Left hindlimb (tissue), 1 donor: ENCODE measurements around the gene ZFHX3.
"Not testable (repeated sequence)": the region's sequence is repeated elsewhere in the genome, so short reads cannot be mapped to it uniquely, and the experiment has no call there.

Source experiments
- DNase-seq: peaks from one replicate; pipeline ENCODE4 v3.0.0-alpha.2; 2018

Gene ZFHX3

DNA sequence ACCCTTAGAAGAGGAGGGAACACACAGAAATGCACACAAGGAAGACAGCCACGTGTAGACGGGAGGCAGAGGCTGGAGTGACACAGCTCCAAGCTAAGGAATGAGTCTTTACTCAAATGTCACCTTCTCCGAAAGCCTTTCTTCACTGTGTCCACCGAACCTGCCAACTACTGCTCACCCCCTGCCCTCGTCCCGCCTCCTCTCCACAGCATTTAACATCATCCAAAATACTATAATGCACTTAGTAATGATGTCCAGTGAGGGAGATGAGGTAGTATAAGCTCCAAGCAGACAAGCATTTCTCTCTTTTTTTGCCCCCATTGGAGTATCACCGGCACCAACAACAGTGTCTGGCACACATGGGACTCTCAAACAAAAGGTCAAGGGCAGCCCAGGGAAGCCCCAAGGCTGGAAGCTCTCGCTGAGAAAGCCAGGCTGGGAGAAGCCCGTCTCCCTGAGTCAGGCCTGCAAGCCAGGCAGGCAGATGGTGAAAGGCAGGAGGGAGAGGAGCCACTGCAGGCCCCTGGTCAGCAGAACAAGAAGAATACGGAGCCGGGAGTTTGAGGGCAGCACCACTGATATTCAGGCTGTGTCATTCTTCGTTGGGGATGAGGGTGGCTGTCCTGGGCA lies 25.9 kb downstream of the ZFHX3 start:
- no peak for DNase-seq

DNA sequence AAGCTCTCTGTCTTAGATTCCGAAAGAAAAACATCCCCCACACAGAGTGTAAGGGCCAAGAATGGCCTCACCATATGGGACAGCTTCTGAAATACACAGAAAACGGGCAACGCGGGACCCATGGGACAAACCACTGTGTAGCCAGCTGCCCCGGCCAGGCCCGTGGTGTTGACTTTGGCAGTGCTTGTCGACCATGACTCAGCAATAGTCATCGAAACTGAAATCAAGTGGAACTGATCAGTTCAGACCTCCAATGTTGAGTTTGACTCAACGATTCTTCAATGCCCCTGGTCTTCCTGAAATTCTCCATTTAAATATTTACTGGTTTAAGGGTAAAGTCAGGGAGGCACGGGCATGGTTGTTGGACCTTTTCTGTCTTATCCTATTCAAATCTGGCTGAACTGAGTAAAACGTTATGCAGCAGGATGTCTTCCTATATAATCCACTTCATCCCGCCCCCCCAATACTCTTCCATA lies 27.5 kb downstream of the ZFHX3 start:
- DNase-seq, result peak; percentile 56

DNA sequence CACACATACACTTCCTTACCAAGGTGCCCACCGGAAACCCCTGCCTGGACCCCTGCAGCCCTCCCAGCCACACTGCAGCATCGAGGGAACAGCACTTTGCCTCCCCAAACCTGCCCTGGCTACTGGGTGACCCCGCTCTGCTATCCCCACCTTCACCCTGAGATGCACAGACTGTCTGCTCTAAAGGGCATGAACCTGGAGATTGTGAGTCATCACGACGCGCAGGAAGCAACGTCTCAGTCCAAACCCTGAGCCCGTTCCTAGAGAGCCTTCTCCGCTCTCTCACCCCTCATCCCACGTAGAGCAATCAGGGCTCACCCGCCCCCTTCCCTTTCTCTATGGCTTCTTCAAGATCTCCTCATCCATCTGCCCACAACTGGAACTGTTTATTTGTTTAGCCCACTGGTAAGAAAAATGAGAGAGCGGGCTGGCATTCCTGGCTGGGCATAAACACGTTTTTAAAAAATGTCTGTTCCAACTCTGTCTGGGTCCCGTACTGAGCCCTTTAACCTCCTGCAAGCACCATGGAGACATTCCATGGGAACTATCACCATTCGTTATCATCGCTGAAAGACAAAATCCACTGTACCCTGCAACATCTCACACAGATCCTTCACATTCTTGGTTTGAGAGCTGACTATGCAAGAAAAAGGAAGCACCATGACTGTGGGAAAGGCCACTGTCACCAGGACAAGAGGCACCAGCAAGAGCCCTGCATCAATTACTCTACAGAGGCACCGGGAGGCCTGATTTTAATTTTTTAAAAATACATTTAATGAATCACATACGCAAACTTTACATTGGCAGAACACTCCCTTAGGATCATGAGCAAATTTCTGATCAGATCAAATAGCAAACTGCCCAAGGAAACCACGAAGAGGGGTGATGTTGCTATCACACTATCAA lies 28.2 kb downstream of the ZFHX3 start:
- DNase-seq, result no peak

DNA sequence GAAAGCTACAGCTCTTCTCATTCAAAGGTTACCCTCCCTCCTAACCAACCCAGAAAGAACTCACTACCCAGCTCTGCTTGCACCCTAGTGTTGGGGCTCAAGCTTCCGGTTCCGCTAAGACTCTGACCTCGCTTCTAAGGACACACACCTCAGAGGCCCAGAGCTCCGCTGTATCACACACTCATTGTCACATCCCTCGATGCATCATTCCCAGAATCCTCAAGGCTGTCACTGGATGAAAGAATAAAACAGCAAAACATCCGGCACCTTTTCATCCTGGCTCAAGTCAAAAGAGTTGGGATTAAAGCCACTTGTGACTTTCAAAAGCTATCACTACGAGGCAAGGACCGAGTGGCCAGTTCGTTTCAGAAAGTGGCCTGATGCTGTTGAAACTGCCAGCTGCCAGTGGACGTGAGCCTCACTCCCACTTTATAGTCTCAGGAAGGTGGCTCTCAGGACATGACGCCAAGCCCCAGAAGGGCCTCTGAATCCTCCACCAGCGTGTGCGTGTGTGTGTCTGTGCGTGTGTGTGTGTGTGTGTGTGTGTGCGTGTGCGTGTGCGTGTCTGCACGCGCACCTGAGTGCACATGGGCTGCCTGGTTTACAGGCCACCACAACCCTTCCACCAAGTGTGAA lies 29.0 kb downstream of the ZFHX3 start:
- DNase-seq, result no peak

DNA sequence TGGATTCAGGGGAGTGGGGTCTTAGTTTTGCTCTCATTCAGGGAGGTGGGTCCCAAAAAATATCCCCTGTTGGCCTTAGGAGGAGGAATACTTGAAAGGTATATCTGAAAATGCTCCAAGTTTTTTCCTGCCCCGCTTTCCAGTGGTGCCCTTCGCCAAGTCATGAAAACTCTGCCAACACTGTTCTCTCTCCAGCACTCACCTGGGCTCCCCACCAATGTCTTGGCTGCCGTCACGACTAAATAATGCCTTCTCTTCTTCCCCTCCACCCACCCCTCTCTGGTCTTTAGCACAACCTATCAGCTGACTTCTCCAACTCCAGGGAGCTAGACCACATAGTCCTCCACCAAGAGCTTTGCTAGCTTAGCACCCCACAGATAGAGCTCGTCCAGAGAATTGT lies 30.6 kb downstream of the ZFHX3 start:
- no peak for DNase-seq

DNA sequence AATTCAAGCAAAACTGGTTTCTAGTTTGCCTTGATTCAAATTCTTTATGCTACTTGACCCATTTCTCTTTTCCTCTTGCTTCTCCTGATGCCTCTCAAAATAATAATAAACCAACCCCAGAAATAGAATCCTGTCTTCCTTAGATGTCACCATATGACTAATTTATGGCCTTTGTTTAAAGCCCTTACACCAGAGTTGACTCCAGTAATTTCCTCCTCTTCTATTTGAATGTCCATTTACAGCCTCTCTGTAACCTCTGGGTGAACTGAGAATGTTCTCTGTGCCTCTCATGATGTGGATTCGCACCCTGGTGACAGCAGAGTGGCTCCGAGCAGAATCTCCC lies 31.5 kb downstream of the ZFHX3 start:
- DNase-seq, result no peak

DNA sequence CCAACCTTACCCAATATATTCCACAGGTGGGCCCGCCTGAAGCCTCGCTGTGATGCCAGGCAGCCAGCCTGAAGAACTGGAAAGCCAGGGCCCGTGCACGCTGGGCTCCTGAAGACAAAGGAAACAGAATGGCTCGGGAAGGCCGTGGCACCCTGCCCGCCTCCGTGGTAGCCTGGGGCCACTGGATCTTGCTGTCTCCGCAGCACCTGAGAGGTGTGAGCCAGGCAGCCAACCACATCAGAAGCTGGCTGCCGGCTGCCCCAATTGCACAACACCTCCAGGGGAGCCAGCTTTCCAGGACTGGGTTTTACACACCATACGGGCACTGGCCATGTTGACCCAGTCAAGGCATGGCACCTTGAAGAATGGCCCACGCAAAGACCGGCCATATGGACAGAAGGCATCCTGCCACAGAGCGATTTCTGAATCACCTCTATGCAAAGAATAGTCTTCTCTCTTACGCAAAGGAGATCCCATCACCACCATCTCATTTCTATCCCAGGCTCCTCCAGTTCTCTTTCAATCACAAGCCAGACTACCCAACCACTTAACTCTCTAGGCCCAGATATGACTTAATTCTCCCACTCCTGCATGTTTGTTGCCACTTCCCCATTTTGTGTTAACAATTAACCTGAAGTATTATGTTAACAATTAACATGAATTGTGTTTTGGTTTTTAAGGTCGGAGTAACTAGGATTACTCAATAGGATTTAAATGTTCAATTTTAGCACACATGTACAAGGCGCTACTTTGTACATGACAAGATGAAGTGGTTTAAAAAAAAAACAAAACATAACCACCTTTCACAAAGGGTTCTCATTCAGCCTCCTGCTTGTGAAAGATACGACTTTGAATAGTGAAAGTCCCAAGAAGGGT lies 32.1 kb downstream of the ZFHX3 start:
- no peak for DNase-seq

DNA sequence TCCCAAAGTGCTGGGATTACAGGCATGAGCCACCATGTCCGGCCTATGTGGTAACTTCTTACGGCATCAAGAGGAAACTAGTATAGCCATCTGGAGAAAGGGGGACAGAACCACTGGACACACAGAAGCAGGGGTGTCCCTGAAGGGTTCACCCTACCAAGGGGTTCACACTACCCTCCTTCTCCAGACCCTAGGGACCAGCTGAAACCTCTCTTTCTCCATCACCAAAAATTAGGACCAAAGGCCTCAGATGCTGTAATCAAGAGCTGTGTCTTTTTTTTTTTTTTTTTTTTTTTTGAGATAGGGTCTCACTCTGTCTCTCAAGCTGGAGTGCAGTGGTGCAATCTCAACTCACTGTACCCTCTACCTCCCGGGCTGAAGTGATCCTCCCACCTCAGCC lies 33.2 kb downstream of the ZFHX3 start:
- no peak for DNase-seq

DNA sequence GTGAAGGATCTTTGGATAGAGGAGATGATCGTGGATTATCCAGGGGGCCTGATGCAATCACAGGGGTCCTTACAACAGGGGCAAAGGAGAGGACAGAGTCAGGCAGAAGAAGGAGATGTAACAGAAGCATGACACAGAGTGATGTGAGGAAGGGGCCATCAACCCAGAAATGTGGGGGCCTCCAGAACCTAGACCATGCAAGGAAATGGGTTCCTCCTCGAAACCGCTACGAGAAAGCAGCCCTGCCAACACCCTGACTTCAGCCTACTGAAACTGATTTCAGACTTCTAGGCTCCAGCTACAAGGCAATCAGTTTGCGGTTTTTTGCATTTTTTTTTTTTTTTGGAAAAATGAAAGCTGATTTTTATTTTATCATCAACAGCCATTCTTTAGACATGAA lies 34.0 kb downstream of the ZFHX3 start:
- no peak for DNase-seq

DNA sequence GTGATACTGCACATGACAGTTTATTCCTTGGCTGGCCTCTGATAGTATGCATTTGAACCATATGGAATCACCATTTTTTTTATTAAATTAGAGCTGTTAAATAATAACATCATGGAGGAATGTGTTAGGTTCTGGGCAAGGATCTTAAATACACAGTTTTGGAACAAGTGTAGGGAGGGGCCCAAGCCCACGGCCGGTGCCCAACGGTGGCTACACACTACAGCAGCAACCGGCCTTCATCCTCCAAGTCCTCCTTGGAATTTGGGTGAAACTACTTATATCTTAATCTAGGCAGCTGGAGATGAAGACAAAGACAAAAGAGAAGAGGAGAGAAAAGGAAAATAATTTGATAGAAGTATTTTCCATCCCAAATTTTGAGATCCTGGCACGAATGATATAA lies 35.6 kb downstream of the ZFHX3 start:
- no peak for DNase-seq

DNA sequence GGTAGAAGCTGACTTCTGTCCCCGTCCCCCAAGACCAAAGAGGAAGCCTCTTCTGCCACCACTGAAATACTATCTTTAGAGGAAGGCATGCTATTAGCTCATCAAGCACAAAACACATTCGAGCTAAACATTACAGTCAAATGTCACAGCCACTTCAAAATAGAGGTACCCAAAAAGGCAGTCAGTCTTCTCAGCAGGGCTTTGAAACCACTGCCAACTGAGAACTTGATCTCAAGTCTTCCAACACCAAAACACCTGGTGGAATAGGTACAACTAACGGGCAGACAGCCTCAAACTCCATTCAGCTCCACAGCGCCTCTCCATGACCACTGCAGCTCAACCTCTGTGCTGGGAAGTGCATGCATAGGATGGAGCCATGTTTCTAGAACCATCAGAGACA lies 36.0 kb downstream of the ZFHX3 start:
- DNase-seq, result no peak

DNA sequence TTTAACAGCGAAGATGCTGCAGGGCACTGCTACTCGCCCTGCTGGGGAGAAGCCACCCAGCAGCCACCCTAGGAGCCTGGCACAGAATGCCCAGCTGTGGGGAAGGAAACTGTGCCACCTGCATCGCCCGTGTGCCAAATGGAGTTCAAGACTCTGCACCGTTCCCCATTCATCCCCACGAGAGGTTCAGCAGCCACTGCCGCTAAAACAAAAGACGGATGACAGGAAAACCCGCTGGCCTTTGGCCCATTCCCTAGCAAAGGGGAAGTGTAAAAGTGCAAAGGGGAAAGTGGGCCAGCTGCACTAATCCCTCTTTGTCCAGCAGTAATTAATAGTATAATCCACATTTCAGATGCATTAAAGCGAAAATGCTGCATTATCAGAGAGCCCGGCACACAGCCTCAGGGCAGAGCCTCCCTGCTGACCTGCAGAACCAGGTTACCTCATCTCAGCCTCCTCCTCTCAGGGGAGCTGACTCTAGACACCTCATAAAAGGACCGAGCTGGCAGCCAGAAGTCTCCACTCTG lies 37.7 kb downstream of the ZFHX3 start:
- no peak for DNase-seq

DNA sequence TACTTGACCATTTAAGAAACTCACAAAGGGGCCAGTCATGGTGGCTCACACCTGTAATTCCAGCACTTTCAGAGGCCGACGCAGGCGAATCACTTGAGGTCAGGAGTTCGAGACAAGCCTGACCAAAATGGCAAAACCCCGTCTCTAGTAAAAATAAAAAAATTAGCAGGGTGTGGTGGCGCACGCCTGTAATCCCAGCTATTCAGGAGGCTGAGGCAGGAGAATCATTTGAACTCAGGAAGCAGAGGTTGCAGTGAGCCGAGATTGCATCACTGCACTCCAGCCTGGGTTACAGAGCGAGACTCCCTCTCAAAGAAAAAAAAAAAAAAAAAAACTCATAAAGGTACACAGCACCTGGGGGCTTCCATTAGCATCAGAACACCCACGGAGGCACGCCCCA lies 38.2 kb downstream of the ZFHX3 start:
- not testable (repeated sequence) for DNase-seq

DNA sequence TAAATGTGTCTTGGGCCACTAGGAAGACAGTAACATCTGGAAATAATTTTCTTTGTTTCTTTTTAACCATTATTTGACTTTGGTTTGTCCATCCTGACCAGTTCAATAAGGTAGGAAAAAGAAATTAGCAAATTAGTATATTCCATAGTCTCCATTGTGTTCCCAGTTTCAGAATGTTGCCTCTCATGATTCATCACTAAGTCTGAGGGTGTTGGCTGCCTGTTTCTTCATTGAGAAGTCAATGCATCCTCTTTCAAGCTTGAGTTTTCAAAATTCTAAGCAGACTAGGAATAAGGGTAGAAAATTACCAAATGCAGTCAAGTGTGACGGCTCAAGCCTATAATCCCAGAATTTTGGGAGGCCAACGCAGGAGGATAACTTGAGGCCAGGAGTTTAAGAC lies 41.9 kb downstream of the ZFHX3 start:
- DNase-seq, result no peak

DNA sequence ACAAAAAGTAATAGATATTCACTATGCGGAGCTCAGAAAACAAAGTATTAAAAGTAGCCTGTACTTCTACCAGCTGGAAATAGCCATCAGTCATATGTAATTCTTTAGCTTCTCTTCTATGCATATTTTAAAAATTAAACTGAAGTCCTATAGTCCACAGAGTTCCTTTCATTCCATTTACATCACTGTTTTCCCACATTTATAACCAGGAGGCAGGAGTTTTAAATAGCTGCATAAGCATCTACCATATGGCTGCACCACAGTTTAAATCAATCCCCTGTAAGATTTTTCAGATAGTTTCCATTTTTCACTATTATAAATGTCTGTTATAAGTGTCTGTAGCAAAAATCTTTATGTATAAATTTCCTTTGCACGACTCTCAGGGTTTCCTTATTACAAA lies 45.1 kb downstream of the ZFHX3 start:
- no peak for DNase-seq

DNA sequence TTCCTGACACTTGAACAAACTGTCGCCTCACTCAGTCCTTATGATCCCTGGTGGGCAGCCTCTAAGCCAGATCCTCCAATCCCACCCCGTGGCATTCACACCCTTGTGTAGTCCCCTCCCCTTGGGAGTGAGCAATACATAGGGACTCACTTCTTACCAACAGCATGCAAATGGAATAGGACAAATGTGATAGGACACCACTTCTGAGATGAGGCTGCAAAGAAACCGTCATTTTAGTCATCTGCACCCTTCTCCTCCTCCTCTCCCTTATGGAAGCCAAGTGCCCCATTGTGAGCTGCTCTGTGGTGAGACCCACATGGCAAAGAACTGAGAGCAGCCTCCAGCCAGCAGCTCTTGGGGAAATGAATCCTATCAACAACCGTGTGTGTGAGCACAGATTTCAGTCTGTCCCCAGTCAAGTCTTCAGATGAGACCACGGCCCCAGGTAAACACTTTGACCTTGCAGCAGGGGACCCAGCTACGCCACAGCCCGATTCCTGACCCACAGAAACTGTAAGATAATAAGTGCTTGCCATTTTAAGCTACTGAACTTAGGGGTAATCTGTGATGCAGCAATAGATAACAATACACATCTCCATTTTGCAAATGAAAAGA lies 46.9 kb downstream of the ZFHX3 start:
- DNase-seq, result peak; percentile 30

DNA sequence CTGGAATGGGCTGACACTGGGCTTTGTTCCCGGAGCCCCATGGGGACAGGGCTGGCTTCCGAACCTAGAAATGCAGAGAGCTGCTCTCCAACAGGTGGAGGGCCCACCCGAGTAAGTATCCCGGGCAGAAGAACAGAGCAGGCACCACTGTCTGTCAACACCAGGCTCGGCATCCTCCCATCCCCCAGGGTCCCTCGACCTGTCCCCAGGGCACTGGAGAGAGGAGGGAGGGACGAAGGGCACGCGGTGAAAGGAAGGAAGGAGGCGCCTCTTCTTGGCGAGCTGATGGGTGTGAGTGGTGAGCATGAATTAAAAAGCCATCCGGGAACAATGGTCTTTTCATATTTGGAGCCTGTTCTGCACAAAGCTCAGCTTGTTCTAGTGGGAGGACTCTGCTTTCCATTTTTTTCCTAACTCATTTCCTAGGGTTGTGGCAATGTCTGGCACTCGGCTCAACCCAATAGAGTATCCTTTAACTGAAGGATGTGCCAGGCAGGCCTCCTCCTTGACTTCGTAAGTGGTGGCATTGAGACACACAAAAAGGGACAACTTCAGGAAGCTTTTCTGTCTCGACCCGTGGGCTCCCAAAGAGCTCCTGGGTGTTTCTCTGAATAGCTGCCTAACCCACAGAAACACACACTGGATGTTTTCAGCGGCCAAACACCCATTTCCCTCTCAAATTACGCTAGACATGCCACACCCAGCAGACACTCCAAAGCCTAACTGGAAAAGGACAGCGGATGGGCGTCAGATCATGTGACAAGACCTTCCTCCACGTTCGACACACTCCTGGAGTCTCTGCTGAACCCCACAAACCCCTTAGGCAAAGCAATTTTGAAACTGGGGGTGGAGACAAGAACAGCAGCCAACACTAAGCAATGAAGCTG lies 47.7 kb downstream of the ZFHX3 start:
- DNase-seq, result peak; percentile 77

DNA sequence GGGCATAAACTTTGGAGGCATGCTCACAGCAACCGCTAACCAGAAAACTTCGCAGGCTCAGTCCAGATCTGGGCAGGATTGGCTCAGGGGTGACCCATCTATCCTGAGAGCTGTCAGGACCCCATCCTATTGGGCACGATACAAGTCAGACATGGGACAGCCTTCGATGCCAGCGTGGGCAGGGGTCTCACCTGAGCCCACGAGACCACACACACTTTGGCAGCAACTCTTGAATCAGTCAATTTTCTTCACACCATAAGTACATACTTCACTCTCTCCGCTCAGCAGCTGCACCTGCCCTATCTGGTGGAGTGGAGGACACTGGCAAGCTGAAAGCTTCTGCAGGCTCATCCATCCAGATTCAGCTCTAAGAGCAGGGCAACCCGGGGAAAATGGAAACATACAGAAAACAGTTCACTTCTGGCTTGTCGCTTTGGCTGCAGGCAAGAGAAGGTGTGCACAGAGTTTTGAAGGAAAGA lies 48.3 kb downstream of the ZFHX3 start:
- no peak for DNase-seq

DNA sequence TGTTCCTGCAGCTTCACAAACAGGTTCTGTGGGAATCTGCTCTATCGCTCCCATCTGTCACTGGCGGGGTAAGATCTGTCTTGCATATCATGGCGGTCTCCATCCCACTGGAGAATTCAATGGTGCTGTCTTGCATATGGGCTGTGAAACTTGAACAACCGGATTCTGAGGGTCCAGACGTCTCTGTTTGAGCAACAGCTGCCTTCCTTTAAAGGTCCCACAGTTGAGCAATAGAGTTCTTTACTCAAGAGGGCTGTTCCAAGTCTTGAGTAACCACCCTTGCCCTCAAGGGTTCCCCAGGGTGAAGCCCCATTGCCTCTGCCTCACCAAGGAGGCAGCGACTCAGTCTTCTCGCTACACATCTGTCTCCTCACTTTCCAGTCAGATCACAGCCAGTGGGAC lies 50.8 kb downstream of the ZFHX3 start:
- DNase-seq, result peak; percentile 9

DNA sequence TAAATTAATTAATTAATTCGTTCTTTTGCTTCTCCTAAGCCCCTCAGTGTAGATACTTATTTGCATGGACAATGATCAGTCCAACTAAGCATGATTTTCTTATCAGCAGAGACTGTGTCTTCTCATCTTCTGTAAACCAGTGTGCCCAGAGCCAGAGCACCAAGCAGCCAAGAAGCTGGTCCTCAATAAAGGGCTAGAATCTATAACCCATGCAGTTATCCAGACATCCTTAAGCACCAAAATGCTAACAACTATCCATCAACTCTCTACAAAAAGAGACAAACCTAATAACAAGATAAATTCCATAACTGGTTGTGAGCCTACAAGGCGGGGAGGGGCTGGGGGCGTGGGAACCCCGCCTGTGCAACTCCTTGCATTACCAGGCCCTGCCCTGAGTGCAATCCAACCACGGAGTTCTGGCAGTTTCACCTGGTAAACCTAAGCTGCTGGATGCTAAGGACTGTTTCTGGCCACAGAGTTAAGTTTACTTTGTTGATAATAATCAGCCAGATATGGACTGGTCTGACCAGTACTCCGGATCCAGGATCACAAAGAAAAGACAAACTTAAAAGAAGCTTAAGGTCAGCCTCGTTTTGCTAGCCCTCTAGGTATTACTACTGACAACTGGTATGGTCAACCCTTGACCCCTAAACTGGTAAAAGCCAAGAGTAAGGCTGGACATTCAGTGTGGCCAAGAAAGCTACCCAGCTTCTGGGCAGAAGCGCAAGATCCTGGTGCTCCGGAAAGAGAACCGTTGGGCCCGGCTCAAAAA lies 51.5 kb downstream of the ZFHX3 start:
- peak; percentile 17 for DNase-seq
